Measurements from ENCODE around the gene SYMPK. TPM values are rescaled to one million over a fixed set of nuclear protein-coding genes. Genes with fewer than 3 reads are reported as not detected.

Gene SYMPK
- total RNA-seq, 1 experiment from 2014 or later, result 47.7 TPM

DNA sequence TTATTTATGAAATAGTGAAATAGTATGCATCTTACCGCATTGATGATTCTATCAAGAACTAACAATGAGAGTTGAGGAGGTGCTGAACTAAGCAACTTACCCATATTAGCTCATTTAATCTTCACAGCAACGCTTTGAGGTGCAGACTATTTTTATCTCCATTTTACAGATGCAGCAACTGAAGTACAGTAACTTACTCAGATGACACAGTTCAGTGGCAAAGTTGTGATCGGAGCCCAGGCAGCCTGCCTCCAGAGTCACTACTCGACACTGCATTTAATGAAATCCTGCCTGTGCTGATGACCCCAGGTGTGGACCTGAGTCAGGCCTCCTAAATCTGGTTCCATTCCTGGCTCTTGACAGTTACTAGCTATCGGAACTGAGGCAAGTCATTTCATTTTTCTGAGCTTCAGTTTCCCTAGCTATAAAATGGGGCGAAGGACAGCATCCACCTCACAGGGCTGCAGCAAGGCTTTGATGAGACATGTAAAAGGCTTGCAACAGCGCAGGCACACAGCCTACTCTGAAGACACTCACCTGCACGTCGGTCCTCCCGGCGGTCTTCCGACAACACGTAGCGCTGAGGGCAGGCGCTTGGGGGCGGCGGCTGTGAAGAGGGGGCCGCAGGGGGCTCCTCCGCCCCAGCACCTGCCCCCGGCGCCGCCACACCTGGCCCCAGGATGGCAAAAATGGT lies 37.9 kb upstream of the SYMPK start:
- Histone ChIP-seq H3K4me3 (ENCODE audit: low read depth in 2 of 2, low read length in 2 of 2) (peak overlapping the region; percentile 70 to 82), H3K9me3 (ENCODE audit: control insufficient read depth, insufficient read depth, low read depth, low read length) (no peaks in the 10 kb centered on the region), H3K27me3 (ENCODE audit: control insufficient read depth, insufficient read depth, low read length) (no peaks in the 10 kb centered on the region), H3K4me1 (ENCODE audit: control insufficient read depth, insufficient read depth, low read length) (peaks cover 3% of the 10 kb centered on the region), H3K36me3 (ENCODE audit: control insufficient read depth, insufficient read depth, low read length) (peaks cover 2% of the 10 kb centered on the region; the same call in 1 of the 2 replicates), H3K27ac (ENCODE audit: low read length) (no peak overlapping the region; the same call in 1 of the 2 replicates)
- CTCF ChIA-PET, result interaction anchor here (0.8 kb wide), 1 partner anchor 83 kb away, joined by 6 read pairs; no protein-coding TSS in a partner anchor
- POLR2A ChIA-PET, result interaction anchor here (0.7 kb wide), 1 partner anchor 114 kb away, joined by 10 read pairs; no protein-coding TSS in a partner anchor
- TF ChIP-seq TCF7L2 (IDR thresholded peaks at IDR 0.05; ENCODE audit: low read depth, low read length), result no peak
- TF ChIP-seq POLR2AphosphoS5 (IDR thresholded peaks at IDR 0.05; ENCODE audit: low read depth, low read length), result no peak
- TF ChIP-seq SIN3A (IDR thresholded peaks at IDR 0.05; ENCODE audit: borderline replicate concordance, insufficient read depth, low read depth, low read length), result no peak
- TF ChIP-seq, protein P1, sequence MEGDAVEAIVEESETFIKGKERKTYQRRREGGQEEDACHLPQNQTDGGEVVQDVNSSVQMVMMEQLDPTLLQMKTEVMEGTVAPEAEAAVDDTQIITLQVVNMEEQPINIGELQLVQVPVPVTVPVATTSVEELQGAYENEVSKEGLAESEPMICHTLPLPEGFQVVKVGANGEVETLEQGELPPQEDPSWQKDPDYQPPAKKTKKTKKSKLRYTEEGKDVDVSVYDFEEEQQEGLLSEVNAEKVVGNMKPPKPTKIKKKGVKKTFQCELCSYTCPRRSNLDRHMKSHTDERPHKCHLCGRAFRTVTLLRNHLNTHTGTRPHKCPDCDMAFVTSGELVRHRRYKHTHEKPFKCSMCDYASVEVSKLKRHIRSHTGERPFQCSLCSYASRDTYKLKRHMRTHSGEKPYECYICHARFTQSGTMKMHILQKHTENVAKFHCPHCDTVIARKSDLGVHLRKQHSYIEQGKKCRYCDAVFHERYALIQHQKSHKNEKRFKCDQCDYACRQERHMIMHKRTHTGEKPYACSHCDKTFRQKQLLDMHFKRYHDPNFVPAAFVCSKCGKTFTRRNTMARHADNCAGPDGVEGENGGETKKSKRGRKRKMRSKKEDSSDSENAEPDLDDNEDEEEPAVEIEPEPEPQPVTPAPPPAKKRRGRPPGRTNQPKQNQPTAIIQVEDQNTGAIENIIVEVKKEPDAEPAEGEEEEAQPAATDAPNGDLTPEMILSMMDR (IDR thresholded peaks at IDR 0.05), result no peak
- TF ChIP-seq, protein P2, sequence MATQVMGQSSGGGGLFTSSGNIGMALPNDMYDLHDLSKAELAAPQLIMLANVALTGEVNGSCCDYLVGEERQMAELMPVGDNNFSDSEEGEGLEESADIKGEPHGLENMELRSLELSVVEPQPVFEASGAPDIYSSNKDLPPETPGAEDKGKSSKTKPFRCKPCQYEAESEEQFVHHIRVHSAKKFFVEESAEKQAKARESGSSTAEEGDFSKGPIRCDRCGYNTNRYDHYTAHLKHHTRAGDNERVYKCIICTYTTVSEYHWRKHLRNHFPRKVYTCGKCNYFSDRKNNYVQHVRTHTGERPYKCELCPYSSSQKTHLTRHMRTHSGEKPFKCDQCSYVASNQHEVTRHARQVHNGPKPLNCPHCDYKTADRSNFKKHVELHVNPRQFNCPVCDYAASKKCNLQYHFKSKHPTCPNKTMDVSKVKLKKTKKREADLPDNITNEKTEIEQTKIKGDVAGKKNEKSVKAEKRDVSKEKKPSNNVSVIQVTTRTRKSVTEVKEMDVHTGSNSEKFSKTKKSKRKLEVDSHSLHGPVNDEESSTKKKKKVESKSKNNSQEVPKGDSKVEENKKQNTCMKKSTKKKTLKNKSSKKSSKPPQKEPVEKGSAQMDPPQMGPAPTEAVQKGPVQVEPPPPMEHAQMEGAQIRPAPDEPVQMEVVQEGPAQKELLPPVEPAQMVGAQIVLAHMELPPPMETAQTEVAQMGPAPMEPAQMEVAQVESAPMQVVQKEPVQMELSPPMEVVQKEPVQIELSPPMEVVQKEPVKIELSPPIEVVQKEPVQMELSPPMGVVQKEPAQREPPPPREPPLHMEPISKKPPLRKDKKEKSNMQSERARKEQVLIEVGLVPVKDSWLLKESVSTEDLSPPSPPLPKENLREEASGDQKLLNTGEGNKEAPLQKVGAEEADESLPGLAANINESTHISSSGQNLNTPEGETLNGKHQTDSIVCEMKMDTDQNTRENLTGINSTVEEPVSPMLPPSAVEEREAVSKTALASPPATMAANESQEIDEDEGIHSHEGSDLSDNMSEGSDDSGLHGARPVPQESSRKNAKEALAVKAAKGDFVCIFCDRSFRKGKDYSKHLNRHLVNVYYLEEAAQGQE (IDR thresholded peaks at IDR 0.05; ENCODE audit: insufficient read depth in 1 of 2, low read depth in 2 of 2, low read length in 1 of 2), result no peak
- in situ Hi-C loops (cut with HindIII; ENCODE audit: low pct_unique_long_range_greater_than_20kb, low sequenced_read_pairs), result no loop called here
- BruUV-seq (replicated peaks), result no TSS peak
- DNase-seq (ENCODE audit: low read depth, low spot score), result no peak
- no peak for ATAC-seq
- intact Hi-C loops (cut with micrococcal nuclease; ENCODE audit: unreplicated experiment), result no loop called here

DNA sequence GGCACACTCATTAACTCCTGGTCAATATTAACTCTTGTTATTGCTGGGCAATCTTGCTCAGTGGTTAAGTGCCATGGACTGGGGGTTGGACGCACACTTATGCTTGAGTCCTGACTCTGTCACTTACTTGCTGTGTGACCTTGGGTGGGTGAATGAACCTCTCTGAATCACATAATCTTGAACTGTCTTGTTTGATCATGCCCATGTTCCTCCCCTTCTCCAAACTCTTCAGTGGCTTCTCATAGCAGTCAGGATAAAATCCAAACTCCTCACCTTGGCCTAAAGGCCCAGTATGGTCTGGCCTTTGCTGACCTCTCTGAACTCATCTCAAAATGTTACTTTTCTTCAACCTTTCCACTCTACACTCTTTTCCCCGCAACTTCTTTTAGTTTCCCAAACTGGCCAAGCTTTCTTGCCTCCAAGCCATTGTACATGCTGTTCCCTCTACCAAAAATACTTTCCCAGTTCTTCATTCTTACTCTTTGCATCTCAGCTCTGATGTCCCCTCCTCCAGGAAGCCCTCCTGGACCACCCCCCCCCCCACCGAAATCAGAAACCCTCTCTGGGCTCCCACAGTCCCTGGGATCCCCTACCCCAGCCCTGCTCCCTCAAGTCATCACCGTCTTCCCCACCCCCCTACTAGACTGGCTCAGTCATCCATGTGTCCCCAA lies 37.1 kb upstream of the SYMPK start:
- in situ Hi-C loops (cut with HindIII; ENCODE audit: low pct_unique_long_range_greater_than_20kb, low sequenced_read_pairs) (no loop called here), intact Hi-C loops (cut with micrococcal nuclease; ENCODE audit: unreplicated experiment) (no loop called here)
- Histone ChIP-seq H3K27me3 (ENCODE audit: control insufficient read depth, insufficient read depth, low read length) (no peaks in the 10 kb centered on the region), H3K9me3 (ENCODE audit: control insufficient read depth, insufficient read depth, low read depth, low read length) (no peaks in the 10 kb centered on the region), H3K36me3 (ENCODE audit: control insufficient read depth, insufficient read depth, low read length) (peaks cover 2% of the 10 kb centered on the region; the same call in 1 of the 2 replicates), H3K4me1 (ENCODE audit: control insufficient read depth, insufficient read depth, low read length) (peaks cover 3% of the 10 kb centered on the region), H3K27ac (ENCODE audit: low read length) (no peak overlapping the region), H3K4me3 (ENCODE audit: low read depth in 2 of 2, low read length in 2 of 2) (no peak overlapping the region)
- ChIA-PET CTCF (no interaction called here), POLR2A (no interaction called here)
- DNase-seq (ENCODE audit: low read depth, low spot score) (no peak), ATAC-seq (no peak)
- TSS peak; percentile 88 for BruUV-seq (replicated peaks)
- TF ChIP-seq, protein P1 (IDR thresholded peaks at IDR 0.05), result no peak
- no peak for TF ChIP-seq SIN3A (IDR thresholded peaks at IDR 0.05; ENCODE audit: borderline replicate concordance, insufficient read depth, low read depth, low read length)
- TF ChIP-seq, protein P2 (IDR thresholded peaks at IDR 0.05; ENCODE audit: insufficient read depth in 1 of 2, low read depth in 2 of 2, low read length in 1 of 2), result no peak
- TF ChIP-seq TCF7L2 (IDR thresholded peaks at IDR 0.05; ENCODE audit: low read depth, low read length), result no peak
- no peak for TF ChIP-seq POLR2AphosphoS5 (IDR thresholded peaks at IDR 0.05; ENCODE audit: low read depth, low read length)

All from Panc1 (cell line).